A549 treated with dexamethasone at 1 μM for 4 hours (cell line): ENCODE results near the gene ACER1. TPM values are rescaled to one million over a fixed set of nuclear protein-coding genes. Genes with fewer than 3 reads are reported as not detected.

ENCODE experiments used
- total RNA-seq: library from RNA; stranded (reverse); fragments of 200-300 nt; extraction: Qiagen RNA extraction; gene quantifications from 5 replicates; pipeline ENCODE4 v1.2.3, GENCODE V29; 2022

Gene ACER1
- not detected in 5 replicates for total RNA-seq

GRCh38 chr19:6333439-6333838 lies at the start of gene ACER1:
Gene ACER1 (minus strand): TSS chr19:6333612. CDS start chr19:6333551, 61 bp downstream.

GRCh38 chr19:6375411-6376010 lies 42.1 kb upstream of the ACER1 start, which contains the start of gene PSPN:
Gene PSPN (minus strand): TSS chr19:6375933. CDS start chr19:6375849, 84 bp downstream.

GRCh38 chr19:6372594-6373095 lies 39.2 kb upstream of the ACER1 start, which contains the start of gene ALKBH7:
Gene ALKBH7 (plus strand): TSS chr19:6372794. CDS start chr19:6372821, 27 bp downstream.

GRCh38 chr19:6279931-6280591 lies 53.4 kb downstream of the ACER1 start, which contains the start of gene MLLT1:
Gene MLLT1 (minus strand): TSS chr19:6279975. CDS start chr19:6279784, 191 bp downstream.

Other genes starting within 250 kb of the ACER1 start
- gene RFX2, start 223.1 kb downstream of the ACER1 start, total RNA-seq, result 6.3 to 8.6 TPM (median 7.5 TPM) in 5 replicates
- not detected in 5 replicates for gene ACSBG2, start 197.9 kb downstream of the ACER1 start, total RNA-seq
- gene MLLT1, start 53.6 kb downstream of the ACER1 start, total RNA-seq, result 12.8 to 28.7 TPM (median 27.2 TPM) in 5 replicates
- 43.5 to 75.1 TPM (median 73.9 TPM) in 5 replicates for gene CLPP, start 27.9 kb upstream of the ACER1 start, total RNA-seq
- 16.1 to 29.5 TPM (median 28.9 TPM) in 5 replicates for gene ALKBH7, start 39.2 kb upstream of the ACER1 start, total RNA-seq
- 0.52 to 1.1 TPM (median 0.96 TPM) in 5 replicates for gene PSPN, start 42.3 kb upstream of the ACER1 start, total RNA-seq
- 56.6 to 64.0 TPM (median 60.6 TPM) in 5 replicates for gene GTF2F1, start 59.6 kb upstream of the ACER1 start, total RNA-seq
- gene KHSRP, start 91.2 kb upstream of the ACER1 start, total RNA-seq, result 175 to 228 TPM (median 223 TPM) in 5 replicates
- gene SLC25A41, start 100.2 kb upstream of the ACER1 start, total RNA-seq, result 0.09 to 0.22 TPM (median 0.14 TPM) in 5 replicates
- gene SLC25A23, start 126.2 kb upstream of the ACER1 start, total RNA-seq, result 15.0 to 23.2 TPM (median 20.4 TPM) in 5 replicates
- 2.6 to 3.8 TPM (median 3.5 TPM) in 5 replicates for gene CRB3, start 130.7 kb upstream of the ACER1 start, total RNA-seq
- 0.13 to 0.25 TPM (median 0.21 TPM) in 5 replicates for gene DENND1C, start 148.2 kb upstream of the ACER1 start, total RNA-seq
- gene TUBB4A, start 168.7 kb upstream of the ACER1 start, total RNA-seq, result 5.5 to 8.4 TPM (median 8.1 TPM) in 5 replicates
- gene TNFSF9, start 197.4 kb upstream of the ACER1 start, total RNA-seq, result 2.9 to 4.8 TPM (median 3.2 TPM) in 5 replicates